Progenitor cell of endocrine pancreas (in vitro differentiated cells): Measurements from ENCODE around the gene COL1A1. TPM values are rescaled to one million over a fixed set of nuclear protein-coding genes. Genes with fewer than 3 reads are reported as not detected.

ENCODE experiments used
- DNase-seq: peaks from one replicate; pipeline ENCODE4 v3.0.0; 2021; ENCODE audit warnings: low spot score; ENCODE audit not compliant: unreplicated experiment
- H3K27ac Mint-ChIP-seq: 2 replicates; pipeline ENCODE4 v1.8.0; 2021; ENCODE audit warnings: mild to moderate bottlenecking, moderate library complexity, mixed read lengths
- H3K27me3 Mint-ChIP-seq: 2 replicates; pipeline ENCODE4 v1.8.0; 2021; ENCODE audit warnings: mixed read lengths
- H3K36me3 Mint-ChIP-seq: 2 replicates; pipeline ENCODE4 v1.8.0; 2022; ENCODE audit warnings: mixed read lengths; ENCODE audit not compliant: insufficient read depth
- H3K4me1 Mint-ChIP-seq: 2 replicates; pipeline ENCODE4 v1.8.0; 2021; ENCODE audit warnings: low read depth, mixed read lengths
- H3K4me3 Mint-ChIP-seq: 2 replicates; pipeline ENCODE4 v1.8.0; 2021; ENCODE audit warnings: low read depth, mild to moderate bottlenecking, moderate library complexity, mixed read lengths
- H3K9me3 Mint-ChIP-seq: 2 replicates; pipeline ENCODE4 v1.8.0; 2021; ENCODE audit warnings: low read depth, mixed read lengths
- CTCF ChIP-seq: fragments of 200-600 bp; sonication (generic); IDR thresholded peaks from one replicate; pipeline ENCODE4 v1.5.0; 2021; ENCODE audit warnings: antibody characterized with exemption, mild to moderate bottlenecking; ENCODE audit not compliant: unreplicated experiment
- total RNA-seq: library from RNA; stranded (reverse); gene quantifications from 2 replicates; pipeline ENCODE4 v1.2.1, GENCODE V29; 2021

The COL1A1 gene
- total RNA-seq, 1 donor from 2014 or later, result 26.7 TPM

- H3K9me3 Mint-ChIP-seq, result no peaks in the 10 kb centered on the region
- H3K27ac Mint-ChIP-seq, result no peak overlapping the region
Measured at GRCh38 chr17:50181591-50182560, 19.6 kb downstream of the COL1A1 start.

DNA sequence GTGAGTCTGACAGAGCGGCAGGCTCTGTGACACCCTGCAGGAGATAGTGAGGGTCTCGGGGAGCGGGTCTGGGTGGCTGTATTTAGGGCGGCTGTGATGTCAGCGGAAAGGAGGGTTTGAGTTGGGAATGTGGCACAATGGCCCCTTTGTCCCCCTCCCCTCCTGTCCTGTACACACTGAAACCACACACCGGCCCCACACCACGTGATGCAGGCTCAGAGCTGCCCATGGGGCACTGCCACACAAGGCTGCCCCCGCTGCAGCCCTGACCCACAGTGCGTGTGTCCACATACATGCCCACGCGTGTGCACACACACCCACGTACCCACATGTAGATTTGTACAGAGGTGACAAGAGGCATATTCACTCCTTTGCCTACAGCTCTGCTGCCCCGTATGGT lies 20.3 kb downstream of the COL1A1 start:
- no peak overlapping the region for H3K4me3 Mint-ChIP-seq
- H3K27ac Mint-ChIP-seq, result no peak overlapping the region
- H3K27me3 Mint-ChIP-seq, result peaks cover 30% of the 10 kb centered on the region
- no peaks in the 10 kb centered on the region for H3K9me3 Mint-ChIP-seq
- no peak for TF ChIP-seq CTCF
- peaks cover 11% of the 10 kb centered on the region for H3K4me1 Mint-ChIP-seq
- DNase-seq, result no peak
- peaks cover 3% of the 10 kb centered on the region for H3K36me3 Mint-ChIP-seq

More at GRCh38 chr17:50181591-50182560, 19.6 kb downstream of the COL1A1 start:
- Mint-ChIP-seq H3K36me3 (peaks cover 3% of the 10 kb centered on the region), H3K4me1 (peaks cover 11% of the 10 kb centered on the region), H3K4me3 (no peak overlapping the region), H3K27me3 (peaks cover 30% of the 10 kb centered on the region)
- DNase-seq, result no peak
- no peak for TF ChIP-seq CTCF

- Mint-ChIP-seq H3K27me3 (peaks cover 30% of the 10 kb centered on the region), H3K36me3 (peaks cover 1% of the 10 kb centered on the region), H3K4me1 (peaks cover 16% of the 10 kb centered on the region), H3K4me3 (no peak overlapping the region), H3K9me3 (no peaks in the 10 kb centered on the region), H3K27ac (peak overlapping the region; percentile 41)
- no peak for DNase-seq
- no peak for TF ChIP-seq CTCF
Measured at GRCh38 chr17:50180620-50181019, 20.8 kb downstream of the COL1A1 start.

DNA sequence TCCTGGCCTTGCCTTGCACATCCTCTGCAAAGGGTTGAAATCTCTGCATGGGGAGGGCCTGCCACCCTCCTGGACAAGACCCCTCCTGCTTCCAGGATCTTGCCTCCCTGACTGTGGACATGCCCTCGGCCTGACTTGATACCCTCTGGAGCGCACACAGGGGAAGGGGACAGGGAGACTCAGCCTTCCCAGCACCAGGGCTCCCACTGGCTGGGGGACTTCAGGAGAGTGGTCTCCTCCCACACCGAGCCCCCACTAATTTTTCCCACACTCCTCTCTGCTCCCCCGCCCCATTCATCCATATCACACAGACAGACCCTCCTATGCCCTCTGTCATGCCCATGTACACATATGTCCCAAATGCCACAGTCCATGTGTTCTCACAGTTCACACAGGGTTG lies 21.3 kb downstream of the COL1A1 start:
- TF ChIP-seq CTCF, result no peak
- no peak for DNase-seq
- Mint-ChIP-seq H3K27me3 (peaks cover 30% of the 10 kb centered on the region), H3K27ac (no peak overlapping the region), H3K9me3 (no peaks in the 10 kb centered on the region), H3K4me3 (no peak overlapping the region), H3K36me3 (peaks cover under 1% of the 10 kb centered on the region), H3K4me1 (peaks cover 17% of the 10 kb centered on the region)

DNA sequence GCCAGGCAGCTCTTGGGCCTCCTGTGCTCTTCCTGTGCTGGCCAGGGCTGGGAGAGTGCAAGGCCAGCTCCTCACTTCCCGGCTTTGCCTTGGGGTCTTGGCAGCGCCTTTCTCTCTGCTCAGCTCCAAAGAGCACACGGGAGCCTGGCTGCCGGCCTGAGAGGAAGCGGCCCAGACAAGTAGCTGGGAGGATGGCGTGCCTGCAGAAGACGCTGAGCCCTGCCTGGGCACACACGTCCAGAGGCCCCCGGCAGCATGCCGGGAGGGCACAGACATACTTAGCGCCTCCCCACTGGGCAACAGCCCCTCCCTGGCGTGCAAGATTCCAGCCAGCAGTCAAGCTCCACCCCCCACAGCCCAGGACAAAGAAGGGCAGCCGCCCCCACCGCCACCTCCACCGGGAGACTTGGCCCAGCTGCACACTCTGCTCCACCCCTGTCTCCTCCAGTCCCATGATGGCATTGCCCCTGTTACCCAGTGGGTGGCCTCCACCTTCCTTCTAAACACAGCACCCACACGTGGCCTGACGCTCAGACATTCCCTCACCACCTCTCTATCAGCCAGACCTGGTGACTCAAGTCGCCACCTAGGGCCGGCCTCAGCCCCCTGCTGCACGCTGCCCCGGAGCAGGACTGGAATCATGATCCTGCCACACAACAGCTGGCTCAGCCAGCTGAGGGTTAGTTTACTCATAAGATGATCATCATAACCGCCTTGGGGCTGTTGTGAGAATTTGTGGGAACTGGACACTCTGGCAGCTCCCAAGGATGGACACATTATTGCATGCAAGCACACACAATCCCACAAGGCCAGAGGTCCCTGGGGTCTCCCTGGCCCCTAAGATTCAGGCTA lies 23.2 kb downstream of the COL1A1 start:
- Mint-ChIP-seq H3K27ac (peak overlapping the region; percentile 89), H3K4me3 (peak overlapping the region; percentile 52), H3K9me3 (no peaks in the 10 kb centered on the region), H3K36me3 (no peaks in the 10 kb centered on the region), H3K4me1 (peaks cover 17% of the 10 kb centered on the region), H3K27me3 (peaks cover 21% of the 10 kb centered on the region)
- DNase-seq, result peak; percentile 42
- peak; percentile 62 for TF ChIP-seq CTCF
